SK-N-MC (cell line): ENCODE measurements around the gene RAB13.

ENCODE experiments used
- EZH2 ChIP-seq: fragments of 200-600 bp; sonication (generic); IDR thresholded peaks from one replicate; pipeline ENCODE4 v1.6.1; 2017; ENCODE audit warnings: antibody characterized with exemption
- POLR2AphosphoS5 ChIP-seq: IDR thresholded peaks from 2 replicates; pipeline ENCODE4 v1.6.1; 2012; ENCODE audit warnings: mild to moderate bottlenecking, low read depth, low read length, borderline replicate concordance

DNA sequence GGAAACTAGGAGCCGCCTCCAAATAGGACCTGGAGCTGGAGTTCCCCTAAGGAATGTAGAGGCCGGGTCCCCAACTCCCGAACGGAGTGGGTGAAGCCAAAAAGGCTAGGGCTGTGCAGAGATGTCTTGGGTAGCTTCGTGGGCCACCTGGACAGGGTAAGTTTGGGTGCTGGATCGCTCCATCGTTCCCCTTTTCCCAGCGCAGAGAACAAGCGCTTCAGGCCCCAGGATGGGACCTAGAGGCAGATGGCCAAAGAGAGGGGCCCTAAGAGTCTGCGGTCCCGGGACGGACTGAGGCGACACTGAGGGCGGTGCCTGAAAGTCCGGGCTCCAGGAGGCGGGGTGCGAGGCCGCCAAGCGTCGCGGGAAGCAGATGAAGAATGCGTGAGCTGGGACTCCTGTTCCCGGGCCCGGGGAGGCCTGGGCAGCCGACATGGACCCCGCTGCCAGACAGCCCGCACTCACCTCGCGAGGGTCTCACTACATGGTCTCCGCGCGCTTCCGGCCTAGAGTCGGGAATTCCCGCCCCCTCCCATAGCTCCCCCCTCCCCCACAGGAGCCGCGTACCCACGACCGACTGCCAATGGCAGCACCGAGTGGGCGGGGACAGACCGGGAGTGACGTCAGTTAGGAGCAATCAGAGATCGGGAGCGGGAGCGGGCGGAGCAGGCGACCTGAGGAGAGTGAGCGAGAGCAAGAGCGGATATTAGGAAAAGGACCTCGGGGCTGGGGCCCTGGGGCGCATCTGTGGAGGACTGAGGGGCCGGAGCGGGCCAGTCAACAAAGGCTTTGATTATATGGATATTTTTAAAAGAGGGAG lies 22.9 kb downstream of the RAB13 start, which contains the start of gene SLC39A1:
- no peak for TF ChIP-seq EZH2
- peak; percentile 61; the same call in 1 of the 2 replicates for TF ChIP-seq POLR2AphosphoS5
